Fibroblast of skin of right biceps (primary cell): ENCODE results near the gene QSOX2.

ENCODE experiments used
- DNase-seq: peaks from one replicate; pipeline ENCODE4 v3.0.0-alpha.2; 2013

QSOX2 gene

GRCh38 chr9:136187683-136188586, 57.7 kb downstream of the QSOX2 start:
- DNase-seq: no peak

GRCh38 chr9:136187197-136187596, 58.4 kb downstream of the QSOX2 start:
- no peak for DNase-seq

GRCh38 chr9:136186386-136186785, 59.2 kb downstream of the QSOX2 start:
- no peak for DNase-seq

GRCh38 chr9:136185596-136186366, 59.8 kb downstream of the QSOX2 start:
- DNase-seq: no peak

GRCh38 chr9:136185066-136185465, 60.5 kb downstream of the QSOX2 start:
- no peak for DNase-seq

GRCh38 chr9:136182850-136183422, 62.7 kb downstream of the QSOX2 start:
- DNase-seq: no peak

- no peak for DNase-seq
These were observed 63.2 kb downstream of the QSOX2 start for GRCh38 chr9:136182420-136182787.

- no peak for DNase-seq
These were observed 63.7 kb downstream of the QSOX2 start for GRCh38 chr9:136181784-136182419.

- DNase-seq: no peak
These were observed 65.0 kb downstream of the QSOX2 start for GRCh38 chr9:136180586-136180985.

- no peak for DNase-seq
These were observed 65.9 kb downstream of the QSOX2 start for GRCh38 chr9:136179761-136180160.

- no peak for DNase-seq
These were observed 66.5 kb downstream of the QSOX2 start for GRCh38 chr9:136179101-136179616.

- no peak for DNase-seq
These were observed 66.9 kb downstream of the QSOX2 start for GRCh38 chr9:136178773-136179075.

- DNase-seq: no peak
These were observed 67.4 kb downstream of the QSOX2 start for GRCh38 chr9:136178061-136178772.

- DNase-seq: no peak
These were observed 68.4 kb downstream of the QSOX2 start for GRCh38 chr9:136177224-136177623.

GRCh38 chr9:136175616-136176197, 69.9 kb downstream of the QSOX2 start:
- DNase-seq: no peak

- no peak for DNase-seq
These were observed 70.6 kb downstream of the QSOX2 start for GRCh38 chr9:136174779-136175615.

- no peak for DNase-seq
These were observed 71.8 kb downstream of the QSOX2 start for GRCh38 chr9:136173648-136174290.

- no peak for DNase-seq
These were observed 73.1 kb downstream of the QSOX2 start for GRCh38 chr9:136172412-136173079.

- no peak for DNase-seq
These were observed 73.7 kb downstream of the QSOX2 start for GRCh38 chr9:136171801-136172411.
